ENCODE measurements around the gene GPRIN3.

The GPRIN3 gene

GRCh38 chr4:89305028-89305427 lies 2.6 kb downstream of the GPRIN3 start:
- H3K9me3 ChIP-seq (ENCODE audit: control insufficient read depth, insufficient read depth, low read length) = no peaks in the 10 kb centered on the region
- no peaks in the 10 kb centered on the region; the same call in 1 of the 2 replicates for H3K4me1 ChIP-seq (ENCODE audit: insufficient read depth, low read length)
- H3K9ac ChIP-seq (ENCODE audit: low read depth, low read length) = no peak overlapping the region

GRCh38 chr4:89303814-89304388 lies 3.7 kb downstream of the GPRIN3 start:
- no peak overlapping the region for H3K9ac ChIP-seq (ENCODE audit: low read depth, low read length)
- no peaks in the 10 kb centered on the region for H3K9me3 ChIP-seq (ENCODE audit: control insufficient read depth, insufficient read depth, low read length)
- H3K4me1 ChIP-seq (ENCODE audit: insufficient read depth, low read length) = no peaks in the 10 kb centered on the region; the same call in 1 of the 2 replicates
- H3K36me3 ChIP-seq (ENCODE audit: insufficient read depth, low read length) = no peaks in the 10 kb centered on the region

More at GRCh38 chr4:89305028-89305427, 2.6 kb downstream of the GPRIN3 start:
- H3K36me3 ChIP-seq (ENCODE audit: insufficient read depth, low read length) = no peaks in the 10 kb centered on the region

GRCh38 chr4:89303177-89303576 lies 4.4 kb downstream of the GPRIN3 start:
- Histone ChIP-seq H3K4me1 (ENCODE audit: insufficient read depth, low read length) (no peaks in the 10 kb centered on the region; the same call in 1 of the 2 replicates), H3K9ac (ENCODE audit: low read depth, low read length) (no peak overlapping the region), H3K36me3 (ENCODE audit: insufficient read depth, low read length) (no peaks in the 10 kb centered on the region), H3K9me3 (ENCODE audit: control insufficient read depth, insufficient read depth, low read length) (no peaks in the 10 kb centered on the region)

GRCh38 chr4:89301902-89302301 lies 5.7 kb downstream of the GPRIN3 start:
- no peak overlapping the region for H3K9ac ChIP-seq (ENCODE audit: low read depth, low read length)
- no peaks in the 10 kb centered on the region; the same call in 1 of the 2 replicates for H3K4me1 ChIP-seq (ENCODE audit: insufficient read depth, low read length)
- H3K9me3 ChIP-seq (ENCODE audit: control insufficient read depth, insufficient read depth, low read length) = no peaks in the 10 kb centered on the region
- no peaks in the 10 kb centered on the region for H3K36me3 ChIP-seq (ENCODE audit: insufficient read depth, low read length)

GRCh38 chr4:89301003-89301402 lies 6.6 kb downstream of the GPRIN3 start:
- Histone ChIP-seq H3K9me3 (ENCODE audit: control insufficient read depth, insufficient read depth, low read length) (no peaks in the 10 kb centered on the region), H3K4me1 (ENCODE audit: insufficient read depth, low read length) (no peaks in the 10 kb centered on the region; the same call in 1 of the 2 replicates), H3K9ac (ENCODE audit: low read depth, low read length) (no peak overlapping the region)

GRCh38 chr4:89300499-89300898 lies 7.1 kb downstream of the GPRIN3 start:
- H3K9me3 ChIP-seq (ENCODE audit: control insufficient read depth, insufficient read depth, low read length) = no peaks in the 10 kb centered on the region
- H3K36me3 ChIP-seq (ENCODE audit: insufficient read depth, low read length) = no peaks in the 10 kb centered on the region
- no peak overlapping the region for H3K9ac ChIP-seq (ENCODE audit: low read depth, low read length)
- H3K4me1 ChIP-seq (ENCODE audit: insufficient read depth, low read length) = no peaks in the 10 kb centered on the region

More at GRCh38 chr4:89301003-89301402, 6.6 kb downstream of the GPRIN3 start:
- H3K36me3 ChIP-seq (ENCODE audit: insufficient read depth, low read length) = no peaks in the 10 kb centered on the region

- no peaks in the 10 kb centered on the region for H3K9me3 ChIP-seq (ENCODE audit: control insufficient read depth, insufficient read depth, low read length)
- H3K4me1 ChIP-seq (ENCODE audit: insufficient read depth, low read length) = no peaks in the 10 kb centered on the region
- H3K9ac ChIP-seq (ENCODE audit: low read depth, low read length) = no peak overlapping the region
- H3K36me3 ChIP-seq (ENCODE audit: insufficient read depth, low read length) = no peaks in the 10 kb centered on the region
Measured at GRCh38 chr4:89300060-89300459, 7.5 kb downstream of the GPRIN3 start.

- H3K9ac ChIP-seq (ENCODE audit: low read depth, low read length) = no peak overlapping the region
- H3K36me3 ChIP-seq (ENCODE audit: insufficient read depth, low read length) = no peaks in the 10 kb centered on the region
- no peaks in the 10 kb centered on the region for H3K9me3 ChIP-seq (ENCODE audit: control insufficient read depth, insufficient read depth, low read length)
- H3K4me1 ChIP-seq (ENCODE audit: insufficient read depth, low read length) = no peaks in the 10 kb centered on the region
Measured at GRCh38 chr4:89299153-89299791, 8.3 kb downstream of the GPRIN3 start.

- no peaks in the 10 kb centered on the region for H3K4me1 ChIP-seq (ENCODE audit: insufficient read depth, low read length)
- H3K36me3 ChIP-seq (ENCODE audit: insufficient read depth, low read length) = no peaks in the 10 kb centered on the region
- H3K9ac ChIP-seq (ENCODE audit: low read depth, low read length) = no peak overlapping the region
- H3K9me3 ChIP-seq (ENCODE audit: control insufficient read depth, insufficient read depth, low read length) = no peaks in the 10 kb centered on the region
Measured at GRCh38 chr4:89298788-89299152, 8.8 kb downstream of the GPRIN3 start.

- no peaks in the 10 kb centered on the region for H3K4me1 ChIP-seq (ENCODE audit: insufficient read depth, low read length)
- H3K9ac ChIP-seq (ENCODE audit: low read depth, low read length) = no peak overlapping the region
- no peaks in the 10 kb centered on the region; the same call in 1 of the 2 replicates for H3K9me3 ChIP-seq (ENCODE audit: control insufficient read depth, insufficient read depth, low read length)
- no peaks in the 10 kb centered on the region for H3K36me3 ChIP-seq (ENCODE audit: insufficient read depth, low read length)
Measured at GRCh38 chr4:89298155-89298554, 9.4 kb downstream of the GPRIN3 start.

GRCh38 chr4:89296896-89297295 lies 10.7 kb downstream of the GPRIN3 start:
- Histone ChIP-seq H3K9ac (ENCODE audit: low read depth, low read length) (no peak overlapping the region), H3K9me3 (ENCODE audit: control insufficient read depth, insufficient read depth, low read length) (no peaks in the 10 kb centered on the region; the same call in 1 of the 2 replicates), H3K36me3 (ENCODE audit: insufficient read depth, low read length) (no peaks in the 10 kb centered on the region), H3K4me1 (ENCODE audit: insufficient read depth, low read length) (no peaks in the 10 kb centered on the region)

GRCh38 chr4:89296399-89296798 lies 11.2 kb downstream of the GPRIN3 start:
- H3K9me3 ChIP-seq (ENCODE audit: control insufficient read depth, insufficient read depth, low read length) = no peaks in the 10 kb centered on the region; the same call in 1 of the 2 replicates
- H3K36me3 ChIP-seq (ENCODE audit: insufficient read depth, low read length) = no peaks in the 10 kb centered on the region
- no peaks in the 10 kb centered on the region for H3K4me1 ChIP-seq (ENCODE audit: insufficient read depth, low read length)
- no peak overlapping the region for H3K9ac ChIP-seq (ENCODE audit: low read depth, low read length)

GRCh38 chr4:89295415-89295927 lies 12.1 kb downstream of the GPRIN3 start:
- H3K9me3 ChIP-seq (ENCODE audit: control insufficient read depth, insufficient read depth, low read length) = no peaks in the 10 kb centered on the region; the same call in 1 of the 2 replicates
- no peaks in the 10 kb centered on the region for H3K36me3 ChIP-seq (ENCODE audit: insufficient read depth, low read length)
- no peaks in the 10 kb centered on the region for H3K4me1 ChIP-seq (ENCODE audit: insufficient read depth, low read length)
- H3K9ac ChIP-seq (ENCODE audit: low read depth, low read length) = no peak overlapping the region

GRCh38 chr4:89294573-89295269 lies 12.9 kb downstream of the GPRIN3 start:
- no peaks in the 10 kb centered on the region; the same call in 1 of the 2 replicates for H3K9me3 ChIP-seq (ENCODE audit: control insufficient read depth, insufficient read depth, low read length)
- no peaks in the 10 kb centered on the region for H3K4me1 ChIP-seq (ENCODE audit: insufficient read depth, low read length)
- no peak overlapping the region for H3K9ac ChIP-seq (ENCODE audit: low read depth, low read length)
- H3K36me3 ChIP-seq (ENCODE audit: insufficient read depth, low read length) = no peaks in the 10 kb centered on the region
